K562 (cell line): ENCODE results near the gene ILK. TPM values are rescaled to one million over a fixed set of nuclear protein-coding genes. Genes with fewer than 3 reads are reported as not detected.

Source experiments
- ATAC-seq: fragments of 200-7000 bp; cut with Tn5 transposase; 3 replicates; pipeline ENCODE4 v1.9.1; 2020; ENCODE audit warnings: moderate library complexity
- BruUV-seq: library from RNA; stranded (reverse); fragments of 400-500 nt; replicated peaks from 2 replicates; lab custom pipeline; 2021; lab: Mats Ljungman, UMichigan
- CTCF ChIA-PET: fragments of 300-600 bp; formaldehyde crosslinking; extraction: SDS; loops from one replicate; lab custom pipeline; 2021; ENCODE audit warnings: low intra/inter-chr PET ratio; lab: Yijun Ruan, JAX
- POLR2A ChIA-PET: fragments of 300-600, 350-650 bp; sonication (Branson Sonifier 250); formaldehyde crosslinking; extraction: SDS; loops from one replicate; lab custom pipeline; 2021; ENCODE audit warnings: antibody characterized with exemption, inconsistent platforms; lab: Yijun Ruan, JAX
- DNase-seq, 4 experiments: peaks; one replicate each; pipeline versions ENCODE4 v3.0.0 to v3.0.0-alpha.2; 2011 to 2018; ENCODE audit warnings: low spot score in 3 of 4, mixed read lengths in 3 of 4; ENCODE audit errors: extremely low read depth in 1 of 4
- FAIRE-seq: peaks from 2 replicates; lab custom pipeline; 2011; peaks lifted over from hg19 to GRCh38; lab: Jason Lieb, UNC
- H2AFZ ChIP-seq: 2 replicates; pipeline ENCODE4 v1.6.0; 2011; ENCODE audit warnings: low read depth, low read length, control low read depth, inconsistent platforms
- H3K27ac ChIP-seq: fragments of 200-600 bp; 3 replicates; pipeline ENCODE4 v1.8.0; 2011; ENCODE audit warnings: low read depth, mild to moderate bottlenecking, control low read depth, inconsistent platforms, low read length, moderate library complexity, mixed read lengths; ENCODE audit errors: extremely low read depth
- H3K27me3 ChIP-seq, 2 experiments: fragments of 300-600 bp in 1 of 2; 2 replicates in 1 of 2; 3 replicates in 1 of 2; pipeline versions ENCODE4 v1.6.0 to v1.8.0; 2011; ENCODE audit warnings: inconsistent platforms in 2 of 2, low read length in 2 of 2, mild to moderate bottlenecking in 1 of 2, mixed read lengths in 1 of 2, moderate library complexity in 1 of 2; ENCODE audit not compliant: control insufficient read depth in 2 of 2, insufficient read depth in 2 of 2
- H3K36me3 ChIP-seq: fragments of 300-600 bp; 3 replicates; pipeline ENCODE4 v1.8.0; 2011; ENCODE audit warnings: mild to moderate bottlenecking, low read length, inconsistent platforms; ENCODE audit not compliant: control insufficient read depth, insufficient read depth
- H3K4me1 ChIP-seq, 2 experiments: fragments of 200-600 bp in 1 of 2; replicated peaks in 1 of 2; 2 replicates in 1 of 2; 3 replicates in 1 of 2; pipeline versions ENCODE4 v1.5.1 to v1.8.0; 2011; ENCODE audit warnings: inconsistent platforms in 2 of 2, low read length in 2 of 2, mild to moderate bottlenecking in 1 of 2, mixed read lengths in 1 of 2, moderate library complexity in 1 of 2; ENCODE audit not compliant: control insufficient read depth in 2 of 2, insufficient read depth in 2 of 2
- H3K4me2 ChIP-seq: 2 replicates; pipeline ENCODE4 v1.6.1; 2011; ENCODE audit warnings: low read length, control low read depth, inconsistent platforms, mixed read lengths; ENCODE audit not compliant: insufficient read depth
- H3K4me3 ChIP-seq: fragments of 200-600 bp; sonication (generic), shearing (Covaris generic); 2 replicates; pipeline ENCODE4 v1.5.1; 2016; ENCODE audit warnings: control low read depth, inconsistent platforms
- H3K79me2 ChIP-seq: fragments of 200-600 bp; 3 replicates; pipeline ENCODE4 v1.8.0; 2011; ENCODE audit warnings: low read length, inconsistent platforms; ENCODE audit not compliant: control insufficient read depth, insufficient read depth
- H3K9ac ChIP-seq, 2 experiments: 2 replicates each; pipeline versions ENCODE4 v1.6.0 to v1.6.1; 2011; ENCODE audit warnings: low read depth in 2 of 2, low read length in 2 of 2, control low read depth in 1 of 2, inconsistent platforms in 1 of 2, mild to moderate bottlenecking in 1 of 2, mixed read lengths in 1 of 2; ENCODE audit not compliant: insufficient read depth in 1 of 2
- H3K9me1 ChIP-seq: one replicate; pipeline ENCODE4 v1.6.0; 2011; ENCODE audit warnings: inconsistent platforms, mild to moderate bottlenecking, low read length, moderate library complexity; ENCODE audit not compliant: control insufficient read depth, insufficient read depth
- H3K9me3 ChIP-seq: replicated peaks from 2 replicates; pipeline ENCODE4 v1.5.1; 2011; ENCODE audit warnings: low read depth, low read length, inconsistent platforms; ENCODE audit not compliant: control insufficient read depth, insufficient read depth
- H4K20me1 ChIP-seq: replicated peaks from 2 replicates; pipeline ENCODE4 v1.6.1; 2011; ENCODE audit warnings: low read length, inconsistent platforms, mixed read lengths; ENCODE audit not compliant: control insufficient read depth, insufficient read depth
- ELF2 ChIP-seq: fragments of 250-450 bp; sonication (Bioruptor Pico); IDR thresholded peaks from 2 replicates; pipeline ENCODE4 v1.5.0; 2021; ENCODE audit warnings: mild to moderate bottlenecking
- ELF4 ChIP-seq: fragments of 450-650 bp; formaldehyde crosslinking; IDR thresholded peaks from 2 replicates; pipeline ENCODE4 v1.4.0; 2022; ENCODE audit warnings: missing genetic modification characterization
- KLF13 ChIP-seq: fragments of 450-650 bp; IDR thresholded peaks from 2 replicates; pipeline ENCODE4 v1.6.1; 2016; ENCODE audit warnings: missing genetic modification characterization, low read depth, mild to moderate bottlenecking, missing compliant biosample characterization, moderate library complexity, borderline replicate concordance
- MCM5 ChIP-seq: fragments of 450-650 bp; IDR thresholded peaks from 2 replicates; pipeline ENCODE4 v1.6.1; 2016; ENCODE audit warnings: low read depth
- MCM7 ChIP-seq, 2 experiments: fragments of 450-650 bp; IDR thresholded peaks; 2 replicates each; pipeline ENCODE4 v1.6.1; 2016 to 2018
- RBM39 ChIP-seq: fragments of 200-400 bp; formaldehyde crosslinking; optimal IDR thresholded peaks from 2 replicates; pipeline ENCODE3; 2018; ENCODE audit warnings: low read depth, low read length
- SRF ChIP-seq, 2 experiments: fragments of 250-450, 450-650 bp in 1 of 2; sonication (Bioruptor Pico) in 1 of 2; sonication (generic) in 1 of 2; formaldehyde crosslinking; IDR thresholded peaks; 2 replicates each; pipeline versions ENCODE4 v1.5.0 to v1.5.1; 2020 to 2022; ENCODE audit warnings: mild to moderate bottlenecking in 1 of 2, missing genetic modification reagents in 1 of 2
- USF2 ChIP-seq: sonication (generic); formaldehyde crosslinking; IDR thresholded peaks from 2 replicates; pipeline ENCODE4 v1.5.0; 2020; ENCODE audit warnings: missing genetic modification reagents
- WGBS: fragments of 100-300 bp; shearing (Covaris generic); methylation state at CpG from one replicate; pipeline ENCODE4 v1.1.6; 2016; ENCODE audit warnings: low coverage, mixed read lengths; ENCODE audit not compliant: insufficient coverage; ENCODE audit errors: missing lambda C conversion rate; 5-methylcytosine and 5-hydroxymethylcytosine counted together
- in situ Hi-C: fragments of 300-500 bp; cut with MboI; formaldehyde crosslinking; loops from 4 replicates; pipeline ENCODE4 v1.15.0; 2018; ENCODE audit warnings: inconsistent platforms, mixed read lengths
- intact Hi-C: fragments of 100-400 bp; cut with micrococcal nuclease; formaldehyde crosslinking; loops from 2 replicates; pipeline ENCODE4 v1.14.2; 2022
- polyA plus RNA-seq, 8 experiments: library from polyadenylated mRNA; depleted of rRNA in 4 of 8; stranded (reverse) in 5 of 8; unstranded in 3 of 8; fragments of >200 nt; fragmentation: Nextera tagmentation in 2 of 8; fragmentation: Illumina TruSeq in 1 of 8; extraction: Ambion mirVana in 2 of 8; extraction: Trizol in 1 of 8; gene quantifications; 2 replicates each; pipeline versions ENCODE4 v1.2.1 to v1.2.3, GENCODE V29; 2011 to 2014; ENCODE audit warnings: inconsistent platforms in 1 of 8, missing spikeins in 1 of 8
- total RNA-seq, 7 experiments: library from RNA; depleted of rRNA in 6 of 7; stranded (reverse); fragments of >200 nt in 6 of 7; fragmentation: Illumina TruSeq in 2 of 7; extraction: Trizol in 2 of 7; gene quantifications; 2 replicates each; pipeline versions ENCODE4 v1.2.1 to v1.2.3, GENCODE V29; 2011 to 2021; ENCODE audit warnings: low replicate concordance in 1 of 7
- TF ChIP-seq, protein P1 (sequence below), 2 experiments: fragments of 450-650 bp in 1 of 2; IDR thresholded peaks; 2 replicates each; pipeline ENCODE4 v1.6.1; 2011 to 2017; ENCODE audit warnings: low read depth in 2 of 2, antibody characterized with exemption in 1 of 2, borderline replicate concordance in 1 of 2, low read length in 1 of 2, mild to moderate bottlenecking in 1 of 2, mixed read lengths in 1 of 2; ENCODE audit not compliant: control insufficient read depth in 1 of 2
- TF ChIP-seq, protein P2 (sequence below): fragments of 450-650 bp; formaldehyde crosslinking; IDR thresholded peaks from 2 replicates; pipeline ENCODE4 v1.4.0; 2022; ENCODE audit warnings: missing genetic modification characterization

ILK gene
- total and polyA plus RNA-seq, 9 of the 15 experiments (the other 6 are each of a cell fraction or from before 2014, with no cell fraction given): 43.3 to 95.9 (median 58.9) TPM

DNA sequence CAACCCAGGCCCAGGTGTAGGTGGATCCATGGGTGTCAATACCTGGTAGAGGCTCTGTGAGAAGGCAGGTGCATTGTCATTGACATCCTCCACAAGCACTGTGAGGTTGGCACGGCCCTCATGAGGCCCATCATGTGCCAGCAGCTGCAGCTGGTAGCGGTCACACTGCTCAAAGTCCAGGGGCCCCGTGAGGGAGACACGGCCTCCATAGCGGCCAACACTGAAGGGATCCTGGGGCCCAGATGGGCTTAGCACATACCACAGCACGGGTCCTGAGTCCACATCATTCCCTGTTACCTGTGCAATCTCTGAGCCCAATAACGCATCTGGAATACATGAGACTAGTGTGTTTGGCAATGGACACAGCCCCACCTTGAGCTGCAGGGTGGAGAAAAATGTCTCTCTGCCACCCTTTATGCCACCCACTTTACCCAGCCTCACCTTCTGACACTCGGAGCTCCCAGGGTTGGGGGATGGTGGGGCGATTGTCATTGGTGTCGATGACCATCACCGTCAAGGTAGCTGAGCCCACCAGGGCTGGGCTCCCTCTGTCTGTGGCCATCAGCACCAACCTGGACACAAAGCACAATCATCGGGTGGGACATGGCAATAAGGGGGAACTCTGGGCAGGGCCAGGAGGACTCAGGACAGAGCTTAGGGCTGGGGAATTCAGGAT is 21.7 kb downstream of the ILK start:
- intact Hi-C loops: no loop called here
- no peaks in the 10 kb centered on the region for H3K9me3 ChIP-seq
- H3K27me3 ChIP-seq: peaks cover 3 to 37% of the 10 kb centered on the region in 2 experiments; a peak in 4 of 5 replicates
- peaks cover 0 to 38% of the 10 kb centered on the region in 2 experiments; a peak in 2 of 5 replicates for H3K4me1 ChIP-seq
- H3K9me1 ChIP-seq: no peaks in the 10 kb centered on the region
- no peak for DNase-seq
- ChIA-PET POLR2A (interaction anchor here (0.5 to 1.0 kb wide), 3 partner anchors 14 to 129 kb away, joined by 3 read pairs; partner anchors contain the start of gene MRPL17), CTCF (no interaction called here)
- peak overlapping the region in 1 of 2 experiments; percentile 37; a peak in 1 of 4 replicates for H3K9ac ChIP-seq
- no peak overlapping the region for H3K4me2 ChIP-seq
- no peak overlapping the region for H3K4me3 ChIP-seq
- 25% methylated on average over 11 of the region's 12 CpGs for WGBS
- no peak overlapping the region for H2AFZ ChIP-seq
- BruUV-seq: no TSS peak
- H3K79me2 ChIP-seq: no peaks in the 10 kb centered on the region
- no peaks in the 10 kb centered on the region for H3K36me3 ChIP-seq
- H3K27ac ChIP-seq: no peak overlapping the region
- no peak for ATAC-seq
- H4K20me1 ChIP-seq: no peaks in the 10 kb centered on the region
- no peak for FAIRE-seq
- in situ Hi-C loops: no loop called here
- TF ChIP-seq ELF4 (CRISPR knock-in tag): no peak
- TF ChIP-seq ELF2: no peak
- TF ChIP-seq KLF13 (tag): no peak
- no peak for TF ChIP-seq MCM7 (IDR thresholded peaks at IDR 0.05)
- TF ChIP-seq MCM5: no peak
- TF ChIP-seq USF2 (CRISPR knock-in tag): no peak
- TF ChIP-seq, protein P1, sequence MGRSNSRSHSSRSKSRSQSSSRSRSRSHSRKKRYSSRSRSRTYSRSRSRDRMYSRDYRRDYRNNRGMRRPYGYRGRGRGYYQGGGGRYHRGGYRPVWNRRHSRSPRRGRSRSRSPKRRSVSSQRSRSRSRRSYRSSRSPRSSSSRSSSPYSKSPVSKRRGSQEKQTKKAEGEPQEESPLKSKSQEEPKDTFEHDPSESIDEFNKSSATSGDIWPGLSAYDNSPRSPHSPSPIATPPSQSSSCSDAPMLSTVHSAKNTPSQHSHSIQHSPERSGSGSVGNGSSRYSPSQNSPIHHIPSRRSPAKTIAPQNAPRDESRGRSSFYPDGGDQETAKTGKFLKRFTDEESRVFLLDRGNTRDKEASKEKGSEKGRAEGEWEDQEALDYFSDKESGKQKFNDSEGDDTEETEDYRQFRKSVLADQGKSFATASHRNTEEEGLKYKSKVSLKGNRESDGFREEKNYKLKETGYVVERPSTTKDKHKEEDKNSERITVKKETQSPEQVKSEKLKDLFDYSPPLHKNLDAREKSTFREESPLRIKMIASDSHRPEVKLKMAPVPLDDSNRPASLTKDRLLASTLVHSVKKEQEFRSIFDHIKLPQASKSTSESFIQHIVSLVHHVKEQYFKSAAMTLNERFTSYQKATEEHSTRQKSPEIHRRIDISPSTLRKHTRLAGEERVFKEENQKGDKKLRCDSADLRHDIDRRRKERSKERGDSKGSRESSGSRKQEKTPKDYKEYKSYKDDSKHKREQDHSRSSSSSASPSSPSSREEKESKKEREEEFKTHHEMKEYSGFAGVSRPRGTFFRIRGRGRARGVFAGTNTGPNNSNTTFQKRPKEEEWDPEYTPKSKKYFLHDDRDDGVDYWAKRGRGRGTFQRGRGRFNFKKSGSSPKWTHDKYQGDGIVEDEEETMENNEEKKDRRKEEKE (IDR thresholded peaks at IDR 0.05; ENCODE audit: borderline replicate concordance in 1 of 2, control insufficient read depth in 1 of 2, low read depth in 2 of 2, low read length in 1 of 2): no peak
- TF ChIP-seq, protein P2, sequence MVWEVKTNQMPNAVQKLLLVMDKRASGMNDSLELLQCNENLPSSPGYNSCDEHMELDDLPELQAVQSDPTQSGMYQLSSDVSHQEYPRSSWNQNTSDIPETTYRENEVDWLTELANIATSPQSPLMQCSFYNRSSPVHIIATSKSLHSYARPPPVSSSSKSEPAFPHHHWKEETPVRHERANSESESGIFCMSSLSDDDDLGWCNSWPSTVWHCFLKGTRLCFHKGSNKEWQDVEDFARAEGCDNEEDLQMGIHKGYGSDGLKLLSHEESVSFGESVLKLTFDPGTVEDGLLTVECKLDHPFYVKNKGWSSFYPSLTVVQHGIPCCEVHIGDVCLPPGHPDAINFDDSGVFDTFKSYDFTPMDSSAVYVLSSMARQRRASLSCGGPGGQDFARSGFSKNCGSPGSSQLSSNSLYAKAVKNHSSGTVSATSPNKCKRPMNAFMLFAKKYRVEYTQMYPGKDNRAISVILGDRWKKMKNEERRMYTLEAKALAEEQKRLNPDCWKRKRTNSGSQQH: no peak
- TF ChIP-seq RBM39: no peak
- no peak for TF ChIP-seq SRF (CRISPR knock-in tag; IDR thresholded peaks at IDR 0.05)
